Chondrocyte (in vitro differentiated cells): ENCODE data around the gene BIK. TPM values are rescaled to one million over a fixed set of nuclear protein-coding genes. Genes with fewer than 3 reads are reported as not detected.

ENCODE experiments used
- DNase-seq: peaks from one replicate; pipeline ENCODE4 v3.0.0; 2021; ENCODE audit warnings: mixed read lengths, low spot score
- H3K27ac Mint-ChIP-seq: one replicate; pipeline ENCODE4 v1.8.0; 2021; ENCODE audit warnings: mild to moderate bottlenecking, moderate library complexity, mixed read lengths; ENCODE audit not compliant: unreplicated experiment
- H3K27me3 Mint-ChIP-seq: 2 replicates; pipeline ENCODE4 v1.8.0; 2021; ENCODE audit warnings: low read depth, mixed read lengths
- H3K36me3 Mint-ChIP-seq: 2 replicates; pipeline ENCODE4 v1.8.0; 2021; ENCODE audit warnings: low read depth, mixed read lengths
- H3K4me1 Mint-ChIP-seq: 2 replicates; pipeline ENCODE4 v1.8.0; 2021; ENCODE audit warnings: low read depth, mild to moderate bottlenecking, mixed read lengths
- H3K4me3 Mint-ChIP-seq: one replicate; pipeline ENCODE4 v1.8.0; 2021; ENCODE audit warnings: mild to moderate bottlenecking, moderate library complexity, mixed read lengths; ENCODE audit not compliant: unreplicated experiment
- H3K9me3 Mint-ChIP-seq: 2 replicates; pipeline ENCODE4 v1.8.0; 2021; ENCODE audit warnings: low read depth, mixed read lengths
- CTCF ChIP-seq: fragments of 200-600 bp; sonication (generic); IDR thresholded peaks from 2 replicates; pipeline ENCODE4 v1.5.0; 2021; ENCODE audit warnings: antibody characterized with exemption, mild to moderate bottlenecking, moderate library complexity
- total RNA-seq: library from RNA; stranded (reverse); gene quantifications from 3 replicates; pipeline ENCODE4 v1.2.1, GENCODE V29; 2021

BIK gene
- total RNA-seq, 1 donor from 2014 or later, result not detected

GRCh38 chr22:43106302-43106701, 4.2 kb upstream of the BIK start:
- peaks cover 3% of the 10 kb centered on the region for H3K27me3 Mint-ChIP-seq
- no peak overlapping the region for H3K27ac Mint-ChIP-seq
- no peak for DNase-seq
- H3K9me3 Mint-ChIP-seq, result no peaks in the 10 kb centered on the region
- TF ChIP-seq CTCF, result no peak
- H3K4me1 Mint-ChIP-seq, result peaks cover 4% of the 10 kb centered on the region
- H3K4me3 Mint-ChIP-seq, result no peak overlapping the region
- H3K36me3 Mint-ChIP-seq, result no peaks in the 10 kb centered on the region

- H3K36me3 Mint-ChIP-seq, result peaks cover 2% of the 10 kb centered on the region
- no peak overlapping the region for H3K27ac Mint-ChIP-seq
- TF ChIP-seq CTCF, result no peak
- H3K4me1 Mint-ChIP-seq, result peaks cover 7% of the 10 kb centered on the region
- DNase-seq, result no peak
- peaks cover 24% of the 10 kb centered on the region for H3K27me3 Mint-ChIP-seq
- H3K9me3 Mint-ChIP-seq, result no peaks in the 10 kb centered on the region
- no peak overlapping the region for H3K4me3 Mint-ChIP-seq
These were observed 1.0 kb upstream of the BIK start for GRCh38 chr22:43109511-43109910.

- Mint-ChIP-seq H3K27me3 (peaks cover 25% of the 10 kb centered on the region), H3K4me3 (peak overlapping the region; percentile 69), H3K4me1 (peaks cover 7% of the 10 kb centered on the region), H3K27ac (no peak overlapping the region), H3K36me3 (peaks cover 2% of the 10 kb centered on the region), H3K9me3 (no peaks in the 10 kb centered on the region)
- no peak for DNase-seq
- TF ChIP-seq CTCF, result no peak
These were observed 568 bp upstream of the BIK start for GRCh38 chr22:43109921-43110443.

- Mint-ChIP-seq H3K4me1 (peaks cover 7% of the 10 kb centered on the region), H3K27ac (no peak overlapping the region), H3K27me3 (peaks cover 28% of the 10 kb centered on the region), H3K9me3 (no peaks in the 10 kb centered on the region), H3K4me3 (peak overlapping the region; percentile 47), H3K36me3 (peaks cover 2% of the 10 kb centered on the region)
- DNase-seq, result no peak
- TF ChIP-seq CTCF, result no peak
These were observed 525 bp downstream of the BIK start for GRCh38 chr22:43110927-43111623.

GRCh38 chr22:43113526-43114251, 3.1 kb downstream of the BIK start:
- Mint-ChIP-seq H3K4me1 (peaks cover 9% of the 10 kb centered on the region), H3K4me3 (no peak overlapping the region), H3K27ac (no peak overlapping the region), H3K36me3 (peaks cover 2% of the 10 kb centered on the region), H3K27me3 (peaks cover 28% of the 10 kb centered on the region), H3K9me3 (no peaks in the 10 kb centered on the region)
- no peak for TF ChIP-seq CTCF
- no peak for DNase-seq
